HG03378 (cell line): ENCODE results near the gene CUX1.
"Not testable (repeated sequence)": the region's sequence is repeated elsewhere in the genome, so short reads cannot be mapped to it uniquely, and the experiment has no call there.

Experiments used
- ATAC-seq: cut with Tn5 transposase; IDR thresholded peaks from one replicate; pipeline ENCODE4 v1.9.1; 2021; ENCODE audit warnings: mild to moderate bottlenecking, moderate library complexity; ENCODE audit not compliant: unreplicated experiment

The CUX1 gene

GRCh38 chr7:101868191-101868950 lies 50.9 kb downstream of the CUX1 start:
- ATAC-seq: no peak

GRCh38 chr7:101869026-101869900 lies 51.8 kb downstream of the CUX1 start:
- ATAC-seq: no peak

GRCh38 chr7:101869901-101870290 lies 52.5 kb downstream of the CUX1 start:
- ATAC-seq: no peak

- no peak for ATAC-seq
These were observed 53.1 kb downstream of the CUX1 start for GRCh38 chr7:101870361-101871062.

GRCh38 chr7:101871351-101871750 lies 53.9 kb downstream of the CUX1 start:
- ATAC-seq: no peak

GRCh38 chr7:101874028-101874427 lies 56.6 kb downstream of the CUX1 start:
- ATAC-seq: no peak

GRCh38 chr7:101875283-101875846 lies 57.9 kb downstream of the CUX1 start:
- no peak for ATAC-seq

GRCh38 chr7:101877882-101878591 lies 60.6 kb downstream of the CUX1 start:
- no peak for ATAC-seq

- ATAC-seq: no peak
These were observed 61.5 kb downstream of the CUX1 start for GRCh38 chr7:101878938-101879337.

GRCh38 chr7:101879565-101879964 lies 62.1 kb downstream of the CUX1 start:
- no peak for ATAC-seq

- no peak for ATAC-seq
These were observed 63.0 kb downstream of the CUX1 start for GRCh38 chr7:101880282-101881054.

- ATAC-seq: no peak
These were observed 64.6 kb downstream of the CUX1 start for GRCh38 chr7:101882005-101882421.

GRCh38 chr7:101882595-101883564 lies 65.5 kb downstream of the CUX1 start:
- no peak for ATAC-seq

- peak; percentile 51 for ATAC-seq
These were observed 67.5 kb downstream of the CUX1 start for GRCh38 chr7:101884671-101885596.

- ATAC-seq: no peak
These were observed 68.2 kb downstream of the CUX1 start for GRCh38 chr7:101885597-101885955.

- ATAC-seq: not testable (repeated sequence)
These were observed 69.9 kb downstream of the CUX1 start for GRCh38 chr7:101887352-101887751.

- not testable (repeated sequence) for ATAC-seq
These were observed 71.1 kb downstream of the CUX1 start for GRCh38 chr7:101888564-101888963.
